ENCODE measurements around the gene FIBP. TPM values are rescaled to one million over a fixed set of nuclear protein-coding genes. Genes with fewer than 3 reads are reported as not detected.
A peak's percentile ranks its signal among the peaks of the same experiment; 100 is the strongest.

The FIBP gene
- total and polyA plus RNA-seq, 9 donors, result 32.5 to 74.2 (median 44.2) TPM

DNA sequence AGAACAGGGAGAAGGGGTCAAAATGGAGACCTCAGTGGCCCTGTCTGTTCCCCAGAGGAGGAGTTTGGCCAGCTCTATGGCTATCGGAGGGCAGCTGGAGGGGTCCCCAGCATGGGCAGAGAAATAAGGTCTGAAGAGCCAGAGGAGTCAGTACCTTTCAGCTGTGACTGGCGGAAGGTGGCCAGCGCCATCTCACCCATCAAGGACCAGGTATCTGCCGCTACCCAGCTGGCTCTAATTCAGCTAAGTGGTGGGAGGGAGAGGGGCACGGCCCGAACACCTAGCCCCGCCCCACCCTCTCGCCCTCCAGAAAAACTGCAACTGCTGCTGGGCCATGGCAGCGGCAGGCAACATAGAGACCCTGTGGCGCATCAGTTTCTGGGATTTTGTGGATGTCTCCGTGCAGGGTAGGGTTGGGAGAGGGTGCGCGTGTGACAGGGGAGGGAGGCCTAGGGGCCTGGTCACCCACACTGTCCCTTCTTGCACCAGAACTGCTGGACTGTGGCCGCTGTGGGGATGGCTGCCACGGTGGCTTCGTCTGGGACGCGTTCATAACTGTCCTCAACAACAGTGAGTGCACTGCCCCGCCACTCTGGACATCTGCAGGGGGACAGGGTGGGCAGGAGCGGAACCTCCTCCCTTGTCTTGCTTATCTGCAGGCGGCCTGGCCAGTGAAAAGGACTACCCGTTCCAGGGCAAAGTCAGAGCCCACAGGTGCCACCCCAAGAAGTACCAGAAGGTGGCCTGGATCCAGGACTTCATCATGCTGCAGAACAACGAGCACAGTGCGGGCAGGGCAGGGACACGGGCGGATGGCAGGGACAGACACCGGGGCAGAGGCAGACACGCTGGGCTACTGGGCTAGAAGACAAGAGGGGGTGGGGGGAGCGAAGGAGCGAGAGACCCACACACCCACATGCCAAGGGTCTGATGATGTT lies 5.9 kb downstream of the FIBP start:
- no peaks in the 10 kb centered on the region for H3K27me3 ChIP-seq
- intact Hi-C loops (cut with DNase I), result loop anchor here (5.0 to 10.0 kb wide), 4 partner anchors 82 to 1232 kb away; partner anchors contain the start of genes KDM2A (in 1 of the 4) and SART1 (in 1 of the 4)
- H3K27ac ChIP-seq, result no peak overlapping the region
- H3K4me3 ChIP-seq, result no peak overlapping the region
- 85 to 89% (median 86%) methylated on average over 30 of the region's 30 CpGs for WGBS, 3 donors
- H3K4me1 ChIP-seq (ENCODE audit: insufficient read depth), result no peaks in the 10 kb centered on the region
- no peaks in the 10 kb centered on the region for H3K9me3 ChIP-seq
- DNase-seq, result peak in 3 of 5 donors; percentile 19 to 25 (median 20)
- TF ChIP-seq POLR2A (IDR thresholded peaks at IDR 0.05), result no peak
- TF ChIP-seq EP300 (IDR thresholded peaks at IDR 0.05), result no peak
- TF ChIP-seq, protein P1, sequence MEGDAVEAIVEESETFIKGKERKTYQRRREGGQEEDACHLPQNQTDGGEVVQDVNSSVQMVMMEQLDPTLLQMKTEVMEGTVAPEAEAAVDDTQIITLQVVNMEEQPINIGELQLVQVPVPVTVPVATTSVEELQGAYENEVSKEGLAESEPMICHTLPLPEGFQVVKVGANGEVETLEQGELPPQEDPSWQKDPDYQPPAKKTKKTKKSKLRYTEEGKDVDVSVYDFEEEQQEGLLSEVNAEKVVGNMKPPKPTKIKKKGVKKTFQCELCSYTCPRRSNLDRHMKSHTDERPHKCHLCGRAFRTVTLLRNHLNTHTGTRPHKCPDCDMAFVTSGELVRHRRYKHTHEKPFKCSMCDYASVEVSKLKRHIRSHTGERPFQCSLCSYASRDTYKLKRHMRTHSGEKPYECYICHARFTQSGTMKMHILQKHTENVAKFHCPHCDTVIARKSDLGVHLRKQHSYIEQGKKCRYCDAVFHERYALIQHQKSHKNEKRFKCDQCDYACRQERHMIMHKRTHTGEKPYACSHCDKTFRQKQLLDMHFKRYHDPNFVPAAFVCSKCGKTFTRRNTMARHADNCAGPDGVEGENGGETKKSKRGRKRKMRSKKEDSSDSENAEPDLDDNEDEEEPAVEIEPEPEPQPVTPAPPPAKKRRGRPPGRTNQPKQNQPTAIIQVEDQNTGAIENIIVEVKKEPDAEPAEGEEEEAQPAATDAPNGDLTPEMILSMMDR (IDR thresholded peaks at IDR 0.05), result no peak
- H3K36me3 ChIP-seq, result no peaks in the 10 kb centered on the region

DNA sequence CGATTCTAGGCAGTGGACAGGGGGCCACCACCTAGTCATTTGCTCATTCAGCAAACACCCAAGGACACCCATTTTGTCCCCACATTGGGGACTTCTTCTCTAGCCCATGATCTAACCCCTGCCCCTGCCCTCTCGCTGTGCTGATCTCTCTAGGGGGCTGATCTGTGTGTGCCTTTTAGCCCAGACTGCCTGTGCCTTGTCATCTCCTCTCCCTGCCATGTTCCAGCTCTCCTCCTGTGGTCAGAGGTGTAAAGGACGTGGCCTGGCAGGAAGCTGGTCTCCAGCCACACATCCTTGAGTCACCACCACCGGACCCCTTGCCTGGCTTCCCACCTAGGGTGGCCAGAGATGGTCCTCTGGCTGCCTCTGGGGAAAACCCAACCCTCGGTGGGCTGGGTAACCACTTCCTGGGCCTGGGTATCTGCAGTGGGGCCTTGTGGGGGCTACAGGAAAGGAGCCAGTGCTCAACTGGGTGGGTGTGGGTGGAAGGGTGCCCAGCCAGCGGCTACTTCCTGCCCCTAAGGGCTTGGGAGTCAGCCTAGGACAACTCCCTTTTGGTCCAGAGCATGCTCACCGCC lies 7.3 kb downstream of the FIBP start:
- intact Hi-C loops (cut with DNase I), result loop anchor here (5.0 to 10.0 kb wide), 4 partner anchors 84 to 1234 kb away; partner anchors contain the start of genes KDM2A (in 1 of the 4) and SART1 (in 1 of the 4)
- 63 to 79% (median 64%) methylated on average over 7 of the region's 7 CpGs for WGBS, 3 donors

DNA sequence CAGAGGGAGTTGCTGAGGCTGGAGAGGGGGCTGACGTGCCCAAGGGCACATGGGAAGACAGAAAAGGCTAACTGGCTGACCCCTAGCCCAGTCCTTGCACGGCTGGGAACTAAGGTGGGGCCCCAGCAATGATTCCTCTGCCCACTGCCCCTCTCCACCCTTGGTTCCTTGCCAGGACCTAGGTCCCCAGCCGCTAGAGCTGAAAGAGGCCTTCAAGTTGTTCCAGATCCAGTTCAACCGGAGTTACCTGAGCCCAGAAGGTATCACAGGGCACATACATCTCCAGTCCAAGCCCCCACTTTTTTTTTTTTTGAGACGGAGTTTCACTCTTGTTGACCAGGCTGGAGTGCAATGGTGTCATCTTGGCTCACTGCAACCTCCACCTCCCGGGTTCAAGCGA lies 8.2 kb downstream of the FIBP start:
- H3K27me3 ChIP-seq, result no peaks in the 10 kb centered on the region
- no peak overlapping the region for H3K4me3 ChIP-seq
- 59 to 67% (median 61%) methylated on average over 7 of the region's 7 CpGs for WGBS, 3 donors
- no peaks in the 10 kb centered on the region for H3K9me3 ChIP-seq
- DNase-seq, result peak in 2 of 5 donors; percentile 16 to 24
- intact Hi-C loops (cut with DNase I), result loop anchor here (5.0 to 10.0 kb wide), 4 partner anchors 85 to 1235 kb away; partner anchors contain the start of genes KDM2A (in 1 of the 4) and SART1 (in 1 of the 4)
- no peak overlapping the region for H3K27ac ChIP-seq
- H3K4me1 ChIP-seq (ENCODE audit: insufficient read depth), result no peaks in the 10 kb centered on the region
- TF ChIP-seq EP300 (IDR thresholded peaks at IDR 0.05) (no peak), POLR2A (IDR thresholded peaks at IDR 0.05) (no peak)
- TF ChIP-seq, protein P1 (IDR thresholded peaks at IDR 0.05), result no peak
- no peaks in the 10 kb centered on the region for H3K36me3 ChIP-seq

More for the DNA sequence above, 7.3 kb downstream of the FIBP start:
- H3K4me3 ChIP-seq, result no peak overlapping the region
- no peaks in the 10 kb centered on the region for H3K9me3 ChIP-seq
- no peaks in the 10 kb centered on the region for H3K27me3 ChIP-seq
- DNase-seq, result peak in 1 of 5 donors; percentile 16
- no peaks in the 10 kb centered on the region for H3K36me3 ChIP-seq
- no peaks in the 10 kb centered on the region for H3K4me1 ChIP-seq (ENCODE audit: insufficient read depth)
- H3K27ac ChIP-seq, result no peak overlapping the region
- TF ChIP-seq POLR2A (IDR thresholded peaks at IDR 0.05), result no peak
- TF ChIP-seq, protein P1 (IDR thresholded peaks at IDR 0.05), result no peak
- TF ChIP-seq EP300 (IDR thresholded peaks at IDR 0.05), result no peak

DNA sequence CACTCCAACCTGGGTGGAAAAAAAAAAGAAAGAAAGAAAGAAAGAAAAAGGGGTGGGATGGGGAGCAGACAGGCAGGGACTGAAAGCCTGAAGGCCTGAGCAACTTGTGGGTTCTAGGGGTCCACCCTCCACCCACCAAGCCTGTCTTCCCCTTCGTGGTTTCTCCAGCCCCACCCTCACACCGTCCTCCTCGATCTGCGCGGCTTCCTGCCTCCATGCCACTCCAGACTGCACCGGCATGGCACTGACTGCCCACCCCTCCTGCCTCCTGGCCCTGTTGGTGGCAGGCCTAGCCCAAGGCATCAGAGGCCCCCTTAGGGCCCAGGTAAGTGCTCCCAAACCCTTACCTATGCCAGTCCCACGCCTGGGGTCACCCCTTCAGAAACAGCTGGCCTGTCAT lies 8.7 kb downstream of the FIBP start, which contains the start of gene CTSW:
Gene CTSW, plus strand, starts transcription at position 221 of the 400 bp plus-strand sequence. Its CDS starts 18 bp downstream, at position 239.
- H3K4me3 ChIP-seq, result no peak within 1 kb of the TSS
- no peaks in the 10 kb centered on the region for H3K36me3 ChIP-seq
- H3K27me3 ChIP-seq, result no peaks in the 10 kb centered on the region
- peak in 1 of 5 donors; percentile 14 for DNase-seq
- TF ChIP-seq EP300 (IDR thresholded peaks at IDR 0.05), result no peak
- TF ChIP-seq POLR2A (IDR thresholded peaks at IDR 0.05), result no peak
- TF ChIP-seq, protein P1 (IDR thresholded peaks at IDR 0.05), result no peak
- H3K27ac ChIP-seq, result no peak within 1 kb of the TSS
- no peaks in the 10 kb centered on the region for H3K9me3 ChIP-seq
- no peaks in the 10 kb centered on the region for H3K4me1 ChIP-seq (ENCODE audit: insufficient read depth)
- 52 to 68% (median 60%) methylated on average over 7 of the region's 7 CpGs for WGBS, 3 donors
- intact Hi-C loops (cut with DNase I), result loop anchor here (5.0 to 10.0 kb wide), 4 partner anchors 85 to 1235 kb away; partner anchors contain the start of genes KDM2A (in 1 of the 4) and SART1 (in 1 of the 4)

Measured in ovary (tissue), 9 donors.